ACHN (cell line): Measurements from ENCODE around the gene EFCAB12.
"Not testable (repeated sequence)": the region's sequence is repeated elsewhere in the genome, so short reads cannot be mapped to it uniquely, and the experiment has no call there.

Source experiments
- DNase-seq: peaks from one replicate; pipeline ENCODE4 v3.0.0-alpha.2; 2015
- in situ Hi-C: cut with HindIII; loops from 2 replicates; pipeline ENCODE4 v1.10.0; 2017; ENCODE audit warnings: low sequenced_read_pairs, low pct_ligation_motif_present, low pct_unique_long_range_greater_than_20kb

The EFCAB12 gene

GRCh38 chr3:129428007-129428375, 445 bp downstream of the EFCAB12 start:
- no peak for DNase-seq
- in situ Hi-C loops, result no loop called here

GRCh38 chr3:129425619-129426018, 2.8 kb downstream of the EFCAB12 start:
- DNase-seq, result no peak

GRCh38 chr3:129425213-129425612, 3.2 kb downstream of the EFCAB12 start:
- in situ Hi-C loops, result no loop called here
- no peak for DNase-seq

More at GRCh38 chr3:129425619-129426018, 2.8 kb downstream of the EFCAB12 start:
- in situ Hi-C loops, result no loop called here

- DNase-seq, result no peak
- in situ Hi-C loops, result no loop called here
Observed at GRCh38 chr3:129424185-129424841, 4.1 kb downstream of the EFCAB12 start.

GRCh38 chr3:129422897-129423296, 5.5 kb downstream of the EFCAB12 start:
- in situ Hi-C loops, result no loop called here
- no peak for DNase-seq

GRCh38 chr3:129421988-129422745, 6.3 kb downstream of the EFCAB12 start:
- DNase-seq, result no peak
- in situ Hi-C loops, result no loop called here

- no peak for DNase-seq
- in situ Hi-C loops, result no loop called here
Observed at GRCh38 chr3:129421236-129421883, 7.1 kb downstream of the EFCAB12 start.

GRCh38 chr3:129419476-129419875, 9.0 kb downstream of the EFCAB12 start:
- DNase-seq, result no peak
- in situ Hi-C loops, result no loop called here

GRCh38 chr3:129418041-129418973, 10.1 kb downstream of the EFCAB12 start:
- in situ Hi-C loops, result no loop called here
- DNase-seq, result no peak

GRCh38 chr3:129417326-129417725, 11.1 kb downstream of the EFCAB12 start:
- DNase-seq, result no peak
- in situ Hi-C loops, result no loop called here

- in situ Hi-C loops, result no loop called here
Observed at GRCh38 chr3:129416415-129416814, 12.0 kb downstream of the EFCAB12 start.

GRCh38 chr3:129415830-129416229, 12.6 kb downstream of the EFCAB12 start:
- in situ Hi-C loops, result no loop called here
- DNase-seq, result no peak

More at GRCh38 chr3:129416415-129416814, 12.0 kb downstream of the EFCAB12 start:
- DNase-seq, result no peak

- DNase-seq, result no peak
- in situ Hi-C loops, result no loop called here
Observed at GRCh38 chr3:129415378-129415777, 13.1 kb downstream of the EFCAB12 start.

- in situ Hi-C loops, result no loop called here
- peak; percentile 84 for DNase-seq
Observed at GRCh38 chr3:129413687-129414506, 14.5 kb downstream of the EFCAB12 start.

- in situ Hi-C loops, result not testable (repeated sequence)
- DNase-seq, result peak; percentile 6
Observed at GRCh38 chr3:129413238-129413637, 15.2 kb downstream of the EFCAB12 start.

- DNase-seq, result no peak
- in situ Hi-C loops, result no loop called here
Observed at GRCh38 chr3:129412542-129413198, 15.8 kb downstream of the EFCAB12 start.

GRCh38 chr3:129410971-129411370, 17.5 kb downstream of the EFCAB12 start:
- in situ Hi-C loops, result no loop called here
- DNase-seq, result no peak
